ENCODE measurements around the gene DEXI. TPM values are rescaled to one million over a fixed set of nuclear protein-coding genes. Genes with fewer than 3 reads are reported as not detected.
"Not testable (repeated sequence)": the region's sequence is repeated elsewhere in the genome, so short reads cannot be mapped to it uniquely, and the experiment has no call there.

DEXI gene
- total and polyA plus RNA-seq, 2 of the 4 experiments (the other 2 are of a cell fraction): 43.7 to 63.6 TPM

DNA sequence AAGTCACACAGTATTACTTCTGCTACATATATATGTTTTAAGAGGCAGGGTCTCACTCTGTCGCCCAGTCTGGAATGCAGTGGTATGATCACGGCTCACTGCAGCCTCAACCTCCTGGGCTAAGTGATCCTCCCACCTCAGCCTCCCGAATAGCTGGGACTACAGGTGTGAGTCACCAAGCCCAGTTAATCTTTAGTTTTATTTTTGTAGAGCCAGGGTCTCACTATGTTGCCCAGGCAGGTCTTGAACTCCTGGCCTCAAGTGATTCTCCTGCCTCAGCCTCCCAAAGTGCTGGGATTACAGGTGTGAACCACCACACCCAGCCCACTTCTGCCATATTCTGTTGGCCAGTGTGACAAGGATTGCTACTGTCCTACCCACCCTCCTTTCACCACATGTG, 17.0 kb downstream of the DEXI start:
- H4K20me1 ChIP-seq (ENCODE audit: insufficient read depth, low read length); DNase-seq; H2BK5ac ChIP-seq (ENCODE audit: low read depth, low read length, poor library complexity, severe bottlenecking); H2AK5ac ChIP-seq (ENCODE audit: low read depth, low read length); CTCF ChIA-PET; dilution Hi-C loops (cut with HindIII; ENCODE audit: low sequenced_read_pairs, unreplicated experiment); POLR2A ChIA-PET (ENCODE audit: unreplicated experiment); H4K91ac ChIP-seq (ENCODE audit: insufficient read depth, low read depth, low read length); H2AK9ac ChIP-seq (replicated peaks; ENCODE audit: low read depth, low read length, poor library complexity); H3K14ac ChIP-seq (replicated peaks; ENCODE audit: low read depth, low read length); H2BK20ac ChIP-seq (ENCODE audit: low read depth, low read length); H3K4me3 ChIP-seq (ENCODE audit: insufficient read depth, low read depth, low read length); H3K4me1 ChIP-seq (ENCODE audit: control insufficient read depth, insufficient read depth, low read length); H2BK15ac ChIP-seq (ENCODE audit: low read depth, low read length); H3K79me1 ChIP-seq (ENCODE audit: low read depth in 1 of 2, low read length in 2 of 2); H3K18ac ChIP-seq (ENCODE audit: low read depth, low read length); ATAC-seq (ENCODE audit: low read depth); H3K23ac ChIP-seq (ENCODE audit: low read depth, low read length); intact Hi-C loops (cut with micrococcal nuclease); H3K27ac ChIP-seq (ENCODE audit: insufficient read depth, low read length); H2AFZ ChIP-seq (replicated peaks; ENCODE audit: low read length, poor library complexity); H3K4ac ChIP-seq (ENCODE audit: low read depth, low read length); H3K9ac ChIP-seq (ENCODE audit: low read depth, low read length); H3K9me1 ChIP-seq (ENCODE audit: insufficient read depth, low read length); H3K27me3 ChIP-seq (ENCODE audit: control insufficient read depth, insufficient read depth, low read length); BruUV-seq (replicated peaks); H4K5ac ChIP-seq (ENCODE audit: low read depth, low read length); H3K4me2 ChIP-seq (ENCODE audit: low read depth, low read length); H2BK120ac ChIP-seq (ENCODE audit: low read depth, low read length); H4K8ac ChIP-seq (ENCODE audit: low read depth in 2 of 2, low read length in 2 of 2); H3K56ac ChIP-seq (ENCODE audit: extremely low read depth, insufficient read depth, low read length); H3K9me3 ChIP-seq (ENCODE audit: control insufficient read depth, insufficient read depth, low read length): not testable (repeated sequence)
- peaks cover 37% of the 10 kb centered on the region for H3K36me3 ChIP-seq (ENCODE audit: control insufficient read depth, insufficient read depth, low read length)
- no CpG with 5 or more reads among the region's 3 CpGs for WGBS, 2 experiments (ENCODE audit: extremely low coverage in 2 of 2, insufficient read length in 1 of 2)
- in situ Hi-C loops (cut with MboI; ENCODE audit: low sequenced_read_pairs): loop anchor here (25.0 kb wide), 1 partner anchor 1813 kb away; no protein-coding TSS in a partner anchor
